SU-DHL-6 (cell line): ENCODE measurements around the gene FLNA.

ENCODE experiments used
- H2AFZ ChIP-seq: fragments of 200-600 bp; sonication (generic); 2 replicates; pipeline ENCODE4 v1.6.1; 2014; ENCODE audit warnings: low read depth, mild to moderate bottlenecking, moderate library complexity, mixed read lengths, antibody characterized with exemption, low read length; ENCODE audit not compliant: severe bottlenecking
- H3F3A ChIP-seq: fragments of 200-600 bp; shearing (Covaris generic); 2 replicates; pipeline ENCODE4 v1.6.0; 2016; ENCODE audit warnings: antibody characterized with exemption, mild to moderate bottlenecking; ENCODE audit not compliant: insufficient read depth
- H3K27ac ChIP-seq: fragments of 200-600 bp; sonication (generic); 2 replicates; pipeline ENCODE4 v1.5.1; 2016; ENCODE audit warnings: low read depth, mild to moderate bottlenecking, low read length, moderate library complexity, mixed read lengths
- H3K27me3 ChIP-seq: fragments of 200-600 bp; sonication (generic), shearing (Covaris generic); 2 replicates; pipeline ENCODE4 v1.6.0; 2014; ENCODE audit warnings: mild to moderate bottlenecking, low read length
- H3K36me3 ChIP-seq: fragments of 200-600 bp; sonication (generic); 2 replicates; pipeline ENCODE4 v1.6.1; 2014; ENCODE audit warnings: mild to moderate bottlenecking, low read length, mixed read lengths
- H3K4me2 ChIP-seq: fragments of 300-600, 200-600 bp; shearing (Covaris generic), sonication (generic); 2 replicates; pipeline ENCODE4 v1.6.0; 2014; ENCODE audit warnings: low read length, low read depth, mild to moderate bottlenecking; ENCODE audit not compliant: poor library complexity, severe bottlenecking
- H3K4me3 ChIP-seq: fragments of 200-600 bp; sonication (generic); 2 replicates; pipeline ENCODE4 v1.5.1; 2014; ENCODE audit warnings: antibody characterized with exemption, low read length, mild to moderate bottlenecking, mixed read lengths; ENCODE audit not compliant: insufficient read depth, poor library complexity, severe bottlenecking
- H3K79me2 ChIP-seq: fragments of 200-600 bp; sonication (generic); 2 replicates; pipeline ENCODE4 v1.6.1; 2014; ENCODE audit warnings: mild to moderate bottlenecking, low read length, moderate library complexity; ENCODE audit not compliant: insufficient read depth
- H3K9ac ChIP-seq: fragments of 200-600 bp; sonication (generic); 2 replicates; pipeline ENCODE4 v1.7.0; 2014; ENCODE audit warnings: mild to moderate bottlenecking, low read length
- H3K9me2 ChIP-seq: fragments of 200-600 bp; sonication (generic); replicated peaks from 2 replicates; pipeline ENCODE4 v1.6.1; 2014; ENCODE audit warnings: low read length; ENCODE audit not compliant: insufficient read depth
- H3K9me3 ChIP-seq: fragments of 200-600 bp; sonication (generic); 2 replicates; pipeline ENCODE4 v1.6.1; 2014; ENCODE audit warnings: low read length, mixed read lengths; ENCODE audit not compliant: insufficient read depth
- H4K20me1 ChIP-seq: fragments of 200-600 bp; sonication (generic); 2 replicates; pipeline ENCODE4 v1.6.1; 2014; ENCODE audit warnings: low read depth, mild to moderate bottlenecking, antibody characterized with exemption, low read length, moderate library complexity, mixed read lengths
- EZH2phosphoT487 ChIP-seq: fragments of 200-600 bp; sonication (generic), shearing (Covaris generic); conservative IDR thresholded peaks from 2 replicates; pipeline ENCODE4 v1.6.1; 2018; ENCODE audit warnings: mild to moderate bottlenecking, antibody characterized with exemption, low read length, moderate library complexity, mixed read lengths
- TF ChIP-seq, protein P1 (sequence below): fragments of 200-600 bp; sonication (generic); IDR thresholded peaks from one replicate; pipeline ENCODE4 v1.5.1; 2017; ENCODE audit warnings: antibody characterized with exemption, mild to moderate bottlenecking, low read length, moderate library complexity; ENCODE audit not compliant: insufficient read depth, poor library complexity, severe bottlenecking

FLNA gene

GRCh38 chrX:154353172-154353843 is 21.1 kb downstream of the FLNA start:
- Histone ChIP-seq H3K36me3 (no peaks in the 10 kb centered on the region), H3K9me2 (no peaks in the 10 kb centered on the region), H3K9me3 (no peaks in the 10 kb centered on the region)

DNA sequence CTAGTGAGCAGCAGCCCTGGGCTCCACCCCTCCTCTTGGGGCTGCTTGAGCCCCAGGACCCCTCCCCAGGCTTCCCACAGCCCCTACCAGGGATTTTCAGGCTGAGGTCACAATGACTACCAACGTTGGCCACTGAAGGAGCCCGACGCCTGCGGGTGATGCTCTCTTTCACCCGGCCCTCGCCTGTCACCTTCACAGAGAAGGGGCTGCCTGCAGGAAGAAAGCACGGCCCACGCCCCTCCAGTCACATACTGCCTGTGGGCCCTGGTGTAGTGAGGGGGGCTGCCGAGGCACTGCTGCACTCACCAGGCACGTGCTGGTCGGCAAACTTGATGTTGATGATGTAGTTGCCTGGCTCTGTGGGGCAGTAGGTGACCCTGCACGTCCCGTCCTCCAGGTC is 22.0 kb downstream of the FLNA start:
- Histone ChIP-seq H3K27ac (no peak overlapping the region), H3K79me2 (no peaks in the 10 kb centered on the region), H2AFZ (no peak overlapping the region), H3F3A (peaks cover 2% of the 10 kb centered on the region; the same call in 1 of the 2 replicates), H3K27me3 (no peaks in the 10 kb centered on the region), H3K36me3 (no peaks in the 10 kb centered on the region), H3K4me2 (no peak overlapping the region), H3K9me3 (no peaks in the 10 kb centered on the region), H3K9ac (no peak overlapping the region), H3K9me2 (no peaks in the 10 kb centered on the region), H3K4me3 (no peak overlapping the region), H4K20me1 (no peaks in the 10 kb centered on the region)
- TF ChIP-seq EZH2phosphoT487, result no peak
- TF ChIP-seq, protein P1, sequence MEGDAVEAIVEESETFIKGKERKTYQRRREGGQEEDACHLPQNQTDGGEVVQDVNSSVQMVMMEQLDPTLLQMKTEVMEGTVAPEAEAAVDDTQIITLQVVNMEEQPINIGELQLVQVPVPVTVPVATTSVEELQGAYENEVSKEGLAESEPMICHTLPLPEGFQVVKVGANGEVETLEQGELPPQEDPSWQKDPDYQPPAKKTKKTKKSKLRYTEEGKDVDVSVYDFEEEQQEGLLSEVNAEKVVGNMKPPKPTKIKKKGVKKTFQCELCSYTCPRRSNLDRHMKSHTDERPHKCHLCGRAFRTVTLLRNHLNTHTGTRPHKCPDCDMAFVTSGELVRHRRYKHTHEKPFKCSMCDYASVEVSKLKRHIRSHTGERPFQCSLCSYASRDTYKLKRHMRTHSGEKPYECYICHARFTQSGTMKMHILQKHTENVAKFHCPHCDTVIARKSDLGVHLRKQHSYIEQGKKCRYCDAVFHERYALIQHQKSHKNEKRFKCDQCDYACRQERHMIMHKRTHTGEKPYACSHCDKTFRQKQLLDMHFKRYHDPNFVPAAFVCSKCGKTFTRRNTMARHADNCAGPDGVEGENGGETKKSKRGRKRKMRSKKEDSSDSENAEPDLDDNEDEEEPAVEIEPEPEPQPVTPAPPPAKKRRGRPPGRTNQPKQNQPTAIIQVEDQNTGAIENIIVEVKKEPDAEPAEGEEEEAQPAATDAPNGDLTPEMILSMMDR, result no peak

More at GRCh38 chrX:154353172-154353843, 21.1 kb downstream of the FLNA start:
- no peak for TF ChIP-seq EZH2phosphoT487
- TF ChIP-seq, protein P1, result no peak
- Histone ChIP-seq H2AFZ (no peak overlapping the region), H3K4me2 (no peak overlapping the region), H3K27ac (no peak overlapping the region), H4K20me1 (no peaks in the 10 kb centered on the region), H3F3A (no peaks in the 10 kb centered on the region), H3K4me3 (no peak overlapping the region), H3K9ac (no peak overlapping the region), H3K27me3 (no peaks in the 10 kb centered on the region), H3K79me2 (no peaks in the 10 kb centered on the region)

DNA sequence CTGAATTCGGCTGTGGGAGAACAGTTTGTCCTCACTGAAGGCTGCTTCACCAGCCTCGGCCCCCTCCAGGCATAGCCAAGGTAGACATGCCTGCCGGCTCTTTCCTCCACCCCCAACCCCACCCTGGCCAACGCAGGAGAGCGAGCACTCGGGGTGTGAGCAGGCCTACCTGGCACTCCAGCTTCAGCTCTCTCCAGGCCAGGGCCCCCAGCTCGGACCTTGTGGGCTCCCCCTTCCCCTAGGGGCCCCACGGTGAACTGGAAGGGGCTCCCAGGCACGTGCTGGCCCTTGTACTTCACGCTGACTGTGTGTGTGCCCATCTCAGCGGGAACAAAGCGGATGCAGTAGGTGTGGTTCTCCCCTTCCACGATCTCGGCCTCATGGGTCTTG is 22.4 kb downstream of the FLNA start:
- Histone ChIP-seq H3K4me3 (no peak overlapping the region), H3K4me2 (no peak overlapping the region), H3F3A (peaks cover 6% of the 10 kb centered on the region; the same call in 1 of the 2 replicates), H3K9ac (no peak overlapping the region), H3K79me2 (no peaks in the 10 kb centered on the region), H3K9me3 (no peaks in the 10 kb centered on the region), H3K36me3 (no peaks in the 10 kb centered on the region), H4K20me1 (no peaks in the 10 kb centered on the region), H3K9me2 (no peaks in the 10 kb centered on the region), H2AFZ (no peak overlapping the region), H3K27me3 (no peaks in the 10 kb centered on the region), H3K27ac (no peak overlapping the region)
- TF ChIP-seq, protein P1, result no peak
- TF ChIP-seq EZH2phosphoT487, result no peak
